OCI-LY3 (cell line): ENCODE data around the gene CD33.

Source experiments
- H2AFZ ChIP-seq: fragments of 200-600, 300-600 bp; shearing (Covaris generic); 2 replicates; pipeline ENCODE4 v1.6.0; 2014; ENCODE audit warnings: antibody characterized with exemption, low read depth, low read length
- H3K27ac ChIP-seq: fragments of 200-600, 300-600 bp; sonication (generic); 2 replicates; pipeline ENCODE4 v1.5.1; 2014; ENCODE audit warnings: mild to moderate bottlenecking, low read length, moderate library complexity, mixed read lengths
- H3K27me3 ChIP-seq: fragments of 200-600, 300-600 bp; sonication (generic); 2 replicates; pipeline ENCODE4 v1.6.1; 2014; ENCODE audit warnings: low read depth, low read length, mixed read lengths
- H3K36me3 ChIP-seq: fragments of 200-600, 300-600 bp; sonication (generic); replicated peaks from 2 replicates; pipeline ENCODE3; 2014; ENCODE audit warnings: low read depth, low read length, mixed read lengths
- H3K4me1 ChIP-seq: fragments of 300-600, 200-600 bp; sonication (generic); 2 replicates; pipeline ENCODE4 v1.6.1; 2014; ENCODE audit warnings: low read length, mixed read lengths
- H3K4me2 ChIP-seq: fragments of 200-600, 300-600 bp; sonication (generic); 2 replicates; pipeline ENCODE4 v1.6.1; 2014; ENCODE audit warnings: low read length, mixed read lengths
- H3K4me3 ChIP-seq: fragments of 300-600, 200-600 bp; sonication (generic); 2 replicates; pipeline ENCODE4 v1.5.1; 2014; ENCODE audit warnings: antibody characterized with exemption, mild to moderate bottlenecking, low read length, moderate library complexity
- H3K79me2 ChIP-seq: fragments of 300-600, 200-600 bp; shearing (Covaris generic); 2 replicates; pipeline ENCODE4 v1.6.1; 2014; ENCODE audit warnings: mild to moderate bottlenecking, low read length, mixed read lengths
- H3K9ac ChIP-seq: fragments of 300-600, 200-600 bp; shearing (Covaris generic); 2 replicates; pipeline ENCODE4 v1.6.0; 2014; ENCODE audit warnings: mild to moderate bottlenecking, low read length, moderate library complexity
- H3K9me3 ChIP-seq: fragments of 200-600, 300-600 bp; shearing (Covaris generic); 2 replicates; pipeline ENCODE4 v1.6.1; 2014; ENCODE audit warnings: low read length, mixed read lengths; ENCODE audit not compliant: insufficient read depth
- H4K20me1 ChIP-seq: fragments of 200-600, 300-600 bp; sonication (generic); 2 replicates; pipeline ENCODE4 v1.6.1; 2016; ENCODE audit warnings: low read length, mixed read lengths; ENCODE audit not compliant: insufficient read depth
- EZH2phosphoT487 ChIP-seq: fragments of 200-600 bp; shearing (Covaris generic); IDR thresholded peaks from 2 replicates; pipeline ENCODE4 v1.6.1; 2018; ENCODE audit warnings: antibody characterized with exemption, mixed run types, low read depth
- TF ChIP-seq, protein P1 (sequence below): fragments of 200-600, 300-600 bp; sonication (generic); IDR thresholded peaks from 2 replicates; pipeline ENCODE4 v1.5.1; 2014; ENCODE audit warnings: antibody characterized with exemption, low read length, low read depth

CD33 gene

GRCh38 chr19:51282335-51282734 is 57.5 kb downstream of the CD33 start:
- H3K9me3 ChIP-seq, result no peaks in the 10 kb centered on the region; the same call in 1 of the 2 replicates
- no peak overlapping the region for H3K4me3 ChIP-seq
- TF ChIP-seq EZH2phosphoT487, result no peak
- TF ChIP-seq, protein P1, sequence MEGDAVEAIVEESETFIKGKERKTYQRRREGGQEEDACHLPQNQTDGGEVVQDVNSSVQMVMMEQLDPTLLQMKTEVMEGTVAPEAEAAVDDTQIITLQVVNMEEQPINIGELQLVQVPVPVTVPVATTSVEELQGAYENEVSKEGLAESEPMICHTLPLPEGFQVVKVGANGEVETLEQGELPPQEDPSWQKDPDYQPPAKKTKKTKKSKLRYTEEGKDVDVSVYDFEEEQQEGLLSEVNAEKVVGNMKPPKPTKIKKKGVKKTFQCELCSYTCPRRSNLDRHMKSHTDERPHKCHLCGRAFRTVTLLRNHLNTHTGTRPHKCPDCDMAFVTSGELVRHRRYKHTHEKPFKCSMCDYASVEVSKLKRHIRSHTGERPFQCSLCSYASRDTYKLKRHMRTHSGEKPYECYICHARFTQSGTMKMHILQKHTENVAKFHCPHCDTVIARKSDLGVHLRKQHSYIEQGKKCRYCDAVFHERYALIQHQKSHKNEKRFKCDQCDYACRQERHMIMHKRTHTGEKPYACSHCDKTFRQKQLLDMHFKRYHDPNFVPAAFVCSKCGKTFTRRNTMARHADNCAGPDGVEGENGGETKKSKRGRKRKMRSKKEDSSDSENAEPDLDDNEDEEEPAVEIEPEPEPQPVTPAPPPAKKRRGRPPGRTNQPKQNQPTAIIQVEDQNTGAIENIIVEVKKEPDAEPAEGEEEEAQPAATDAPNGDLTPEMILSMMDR, result no peak
- no peaks in the 10 kb centered on the region for H3K4me1 ChIP-seq
- no peaks in the 10 kb centered on the region for H3K36me3 ChIP-seq
- H3K9ac ChIP-seq, result no peak overlapping the region
- H4K20me1 ChIP-seq, result no peaks in the 10 kb centered on the region
- H3K79me2 ChIP-seq, result no peaks in the 10 kb centered on the region
- H3K27me3 ChIP-seq, result peaks cover 68% of the 10 kb centered on the region
- no peak overlapping the region for H2AFZ ChIP-seq
- no peak overlapping the region for H3K27ac ChIP-seq
- H3K4me2 ChIP-seq, result no peak overlapping the region

- H3K36me3 ChIP-seq, result no peaks in the 10 kb centered on the region
- no peak overlapping the region for H3K27ac ChIP-seq
- no peaks in the 10 kb centered on the region for H4K20me1 ChIP-seq
- H3K79me2 ChIP-seq, result no peaks in the 10 kb centered on the region
- TF ChIP-seq, protein P1, result no peak
- no peak for TF ChIP-seq EZH2phosphoT487
- no peaks in the 10 kb centered on the region for H3K4me1 ChIP-seq
- no peak overlapping the region for H3K4me3 ChIP-seq
- no peak overlapping the region for H2AFZ ChIP-seq
- H3K4me2 ChIP-seq, result no peak overlapping the region
- peaks cover 65% of the 10 kb centered on the region for H3K27me3 ChIP-seq
- no peak overlapping the region for H3K9ac ChIP-seq
- no peaks in the 10 kb centered on the region for H3K9me3 ChIP-seq
Observed at GRCh38 chr19:51285682-51286081, 60.8 kb downstream of the CD33 start.
